Gastrocnemius medialis (tissue), 4 donors: ENCODE data around the gene MRGPRD.

ENCODE experiments used
- CTCF ChIP-seq, 5 experiments: fragments of 450-650 bp in 3 of 5; fragments of 200-600 bp in 2 of 5; sonication (generic) in 2 of 5; IDR thresholded peaks in 4 of 5; conservative IDR thresholded peaks in 1 of 5; 1 replicate in 4 of 5; 2 replicates in 1 of 5; pipeline ENCODE4 v1.5.1; 2016 to 2019; ENCODE audit warnings: antibody characterized with exemption in 5 of 5, mild to moderate bottlenecking in 3 of 5, moderate library complexity in 3 of 5
- POLR2A ChIP-seq, 2 donors: fragments of 450-650 bp; IDR thresholded peaks; one replicate each; pipeline ENCODE4 v1.6.1; 2017; ENCODE audit warnings: antibody characterized with exemption in 2 of 2, mild to moderate bottlenecking in 2 of 2, moderate library complexity in 2 of 2

DNA sequence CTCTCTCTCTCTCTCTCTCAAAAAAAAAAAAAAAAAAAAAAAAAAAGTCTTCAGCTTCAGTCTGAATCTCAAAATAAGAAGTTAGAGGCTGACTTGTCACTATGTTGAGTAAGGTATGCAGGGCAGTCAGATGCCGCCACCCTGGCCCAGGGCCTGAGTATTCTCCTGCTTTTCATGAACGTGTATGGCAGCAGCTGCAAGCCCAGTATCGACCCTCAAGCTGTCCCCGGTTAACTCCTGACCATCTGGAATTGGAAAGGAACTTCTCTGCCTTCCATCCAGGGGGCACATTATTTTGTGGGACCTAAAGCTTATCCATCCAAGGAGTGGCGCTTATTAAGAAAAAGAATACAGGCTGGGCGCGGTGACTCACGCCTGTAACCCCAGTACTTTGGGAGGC, 11.4 kb downstream of the MRGPRD start:
- TF ChIP-seq CTCF (IDR thresholded peaks at IDR 0.05 in 4 of 5, conservative IDR thresholded peaks at IDR 0.05 in 1 of 5) = no peak
- no peak for TF ChIP-seq POLR2A (IDR thresholded peaks at IDR 0.05)
